HEK293 (cell line): ENCODE results near the gene SRSF6.

ENCODE experiments used
- CTCF ChIA-PET: fragments of 350-600 bp; formaldehyde crosslinking; extraction: SDS; loops from one replicate; lab custom pipeline; 2021; ENCODE audit warnings: antibody characterized with exemption; lab: Yijun Ruan, JAX
- POLR2A ChIA-PET: fragments of 300-600 bp; formaldehyde crosslinking; extraction: SDS; loops from one replicate; lab custom pipeline; 2020; ENCODE audit warnings: antibody characterized with exemption, inconsistent platforms; lab: Yijun Ruan, JAX
- H3K27ac ChIP-seq: fragments of 200-500 bp; sonication (Bioruptor generic); 2 replicates; pipeline ENCODE4 v1.5.1; 2014; ENCODE audit warnings: low read depth, low read length, control low read depth, inconsistent platforms; ENCODE audit errors: extremely low read depth
- H3K36me3 ChIP-seq, 2 experiments: fragments of 200-500 bp in 1 of 2; sonication (Bioruptor generic) in 1 of 2; 1 replicate in 1 of 2; 2 replicates in 1 of 2; pipeline ENCODE4 v1.5.1; 2014 to 2017; ENCODE audit warnings: inconsistent platforms in 2 of 2, low read length in 2 of 2; ENCODE audit not compliant: control insufficient read depth in 2 of 2, insufficient read depth in 1 of 2
- H3K4me1 ChIP-seq: fragments of 200-500 bp; sonication (Bioruptor generic); 2 replicates; pipeline ENCODE4 v1.5.1; 2014; ENCODE audit warnings: mild to moderate bottlenecking, low read length, inconsistent platforms; ENCODE audit not compliant: control insufficient read depth, insufficient read depth
- H3K4me3 ChIP-seq: 2 replicates; pipeline ENCODE4 v1.5.1; 2011; ENCODE audit warnings: low read depth, mild to moderate bottlenecking, control low read depth, low read length, moderate library complexity
- H3K9me3 ChIP-seq: fragments of 200-500 bp; sonication (Bioruptor generic); 2 replicates; pipeline ENCODE4 v1.5.1; 2014; ENCODE audit warnings: low read depth, low read length, inconsistent platforms; ENCODE audit not compliant: control insufficient read depth, insufficient read depth
- GLI4 ChIP-seq: fragments of 450-650 bp; formaldehyde crosslinking; IDR thresholded peaks from 2 replicates; pipeline ENCODE4 v1.5.1; 2016; ENCODE audit warnings: missing biosample characterization, missing genetic modification characterization
- GLIS2 ChIP-seq: fragments of 450-650 bp; formaldehyde crosslinking; IDR thresholded peaks from 2 replicates; pipeline ENCODE4 v1.5.1; 2016; ENCODE audit warnings: missing biosample characterization, missing genetic modification characterization
- KLF10 ChIP-seq: fragments of 450-650 bp; IDR thresholded peaks from 2 replicates; pipeline ENCODE4 v1.5.1; 2018; ENCODE audit warnings: missing biosample characterization, mild to moderate bottlenecking, missing genetic modification characterization
- KLF7 ChIP-seq: fragments of 450-650 bp; formaldehyde crosslinking; IDR thresholded peaks from 2 replicates; pipeline ENCODE4 v1.5.1; 2016; ENCODE audit warnings: missing biosample characterization, missing genetic modification characterization, borderline replicate concordance
- KLF8 ChIP-seq: fragments of 450-650 bp; formaldehyde crosslinking; IDR thresholded peaks from 2 replicates; pipeline ENCODE4 v1.5.1; 2016; ENCODE audit warnings: missing biosample characterization, missing genetic modification characterization
- KLF9 ChIP-seq: fragments of 450-650 bp; formaldehyde crosslinking; IDR thresholded peaks from 2 replicates; pipeline ENCODE4 v1.5.1; 2016; ENCODE audit warnings: missing biosample characterization, missing genetic modification characterization, low read depth
- PRDM1 ChIP-seq: fragments of 450-650 bp; formaldehyde crosslinking; IDR thresholded peaks from 2 replicates; pipeline ENCODE4; 2016; ENCODE audit warnings: missing biosample characterization, missing genetic modification characterization
- SCRT1 ChIP-seq: fragments of 450-650 bp; formaldehyde crosslinking; IDR thresholded peaks from 2 replicates; pipeline ENCODE4 v1.5.1; 2016; ENCODE audit warnings: missing biosample characterization, missing genetic modification characterization, borderline replicate concordance
- WT1 ChIP-seq: fragments of 450-650 bp; formaldehyde crosslinking; IDR thresholded peaks from 2 replicates; pipeline ENCODE4 v1.5.1; 2016; ENCODE audit warnings: missing biosample characterization, missing genetic modification characterization
- ZNF114 ChIP-seq: fragments of 450-650 bp; formaldehyde crosslinking; IDR thresholded peaks from 2 replicates; pipeline ENCODE4 v1.5.0; 2017; ENCODE audit warnings: missing biosample characterization, missing genetic modification characterization
- ZNF169 ChIP-seq: fragments of 450-650 bp; formaldehyde crosslinking; IDR thresholded peaks from 2 replicates; pipeline ENCODE4 v1.5.1; 2016; ENCODE audit warnings: missing biosample characterization, missing genetic modification characterization
- ZNF211 ChIP-seq: fragments of 450-650 bp; formaldehyde crosslinking; IDR thresholded peaks from 2 replicates; pipeline ENCODE4 v1.5.1; 2016; ENCODE audit warnings: low read depth, missing biosample characterization, missing genetic modification characterization
- ZNF239 ChIP-seq: fragments of 450-650 bp; formaldehyde crosslinking; IDR thresholded peaks from 2 replicates; pipeline ENCODE4 v1.5.1; 2016; ENCODE audit warnings: missing biosample characterization, missing genetic modification characterization
- ZNF274 ChIP-seq, 2 experiments: fragments of 200-500 bp in 1 of 2; fragments of 450-650 bp in 1 of 2; sonication (Bioruptor generic) in 1 of 2; formaldehyde crosslinking in 1 of 2; IDR thresholded peaks; 2 replicates each; pipeline versions ENCODE4 v1.5.1 to v1.6.1; 2014 to 2016; ENCODE audit warnings: borderline replicate concordance in 1 of 2, inconsistent platforms in 1 of 2, low read length in 1 of 2, missing biosample characterization in 1 of 2, missing genetic modification characterization in 1 of 2
- ZNF335 ChIP-seq: fragments of 450-650 bp; formaldehyde crosslinking; conservative IDR thresholded peaks from 2 replicates; pipeline ENCODE4 v1.5.1; 2016; ENCODE audit warnings: missing biosample characterization, missing genetic modification characterization
- ZNF394 ChIP-seq: fragments of 450-650 bp; formaldehyde crosslinking; IDR thresholded peaks from 2 replicates; pipeline ENCODE4 v1.5.1; 2016; ENCODE audit warnings: missing biosample characterization, missing genetic modification characterization, mild to moderate bottlenecking, moderate library complexity, borderline replicate concordance
- ZNF514 ChIP-seq: fragments of 450-650 bp; formaldehyde crosslinking; IDR thresholded peaks from 2 replicates; pipeline ENCODE4 v1.5.1; 2016; ENCODE audit warnings: missing biosample characterization, missing genetic modification characterization
- ZNF629 ChIP-seq: fragments of 450-650 bp; formaldehyde crosslinking; IDR thresholded peaks from 2 replicates; pipeline ENCODE4 v1.5.1; 2017; ENCODE audit warnings: missing biosample characterization, missing genetic modification characterization
- ZNF677 ChIP-seq: fragments of 450-650 bp; IDR thresholded peaks from 2 replicates; pipeline ENCODE4 v1.5.0; 2018; ENCODE audit warnings: missing biosample characterization, mild to moderate bottlenecking, missing genetic modification characterization, moderate library complexity
- ZNF768 ChIP-seq: fragments of 450-650 bp; formaldehyde crosslinking; IDR thresholded peaks from 2 replicates; pipeline ENCODE4 v1.5.1; 2018; ENCODE audit warnings: missing biosample characterization, mild to moderate bottlenecking, missing genetic modification characterization
- ZNF791 ChIP-seq: fragments of 450-650 bp; formaldehyde crosslinking; IDR thresholded peaks from 2 replicates; pipeline ENCODE4 v1.5.1; 2016; ENCODE audit warnings: missing biosample characterization, missing genetic modification characterization
- ZNF837 ChIP-seq: fragments of 450-650 bp; formaldehyde crosslinking; IDR thresholded peaks from 2 replicates; pipeline ENCODE4 v1.5.1; 2016; ENCODE audit warnings: missing biosample characterization, missing genetic modification characterization
- ZNF843 ChIP-seq: fragments of 450-650 bp; formaldehyde crosslinking; IDR thresholded peaks from 2 replicates; pipeline ENCODE4 v1.5.1; 2016; ENCODE audit warnings: missing biosample characterization, missing genetic modification characterization
- ZSCAN16 ChIP-seq: fragments of 450-650 bp; formaldehyde crosslinking; IDR thresholded peaks from 2 replicates; pipeline ENCODE4 v1.5.1; 2016; ENCODE audit warnings: missing biosample characterization, missing genetic modification characterization
- TF ChIP-seq, protein P1 (sequence below): fragments of 450-650 bp; formaldehyde crosslinking; IDR thresholded peaks from 2 replicates; pipeline ENCODE4 v1.5.1; 2016; ENCODE audit warnings: missing biosample characterization, missing genetic modification characterization
- TF ChIP-seq, protein P2 (sequence below): fragments of 450-650 bp; formaldehyde crosslinking; IDR thresholded peaks from 2 replicates; pipeline ENCODE4 v1.5.1; 2016; ENCODE audit warnings: missing biosample characterization, missing genetic modification characterization
- TF ChIP-seq, protein P3 (sequence below): fragments of 450-650 bp; formaldehyde crosslinking; IDR thresholded peaks from 2 replicates; pipeline ENCODE4 v1.5.0; 2017; ENCODE audit warnings: missing biosample characterization, missing genetic modification characterization, borderline replicate concordance
- TF ChIP-seq, protein P4 (sequence below): fragments of 450-650 bp; formaldehyde crosslinking; IDR thresholded peaks from 2 replicates; pipeline ENCODE4 v1.5.1; 2016; ENCODE audit warnings: missing biosample characterization, missing genetic modification characterization

The SRSF6 gene

DNA sequence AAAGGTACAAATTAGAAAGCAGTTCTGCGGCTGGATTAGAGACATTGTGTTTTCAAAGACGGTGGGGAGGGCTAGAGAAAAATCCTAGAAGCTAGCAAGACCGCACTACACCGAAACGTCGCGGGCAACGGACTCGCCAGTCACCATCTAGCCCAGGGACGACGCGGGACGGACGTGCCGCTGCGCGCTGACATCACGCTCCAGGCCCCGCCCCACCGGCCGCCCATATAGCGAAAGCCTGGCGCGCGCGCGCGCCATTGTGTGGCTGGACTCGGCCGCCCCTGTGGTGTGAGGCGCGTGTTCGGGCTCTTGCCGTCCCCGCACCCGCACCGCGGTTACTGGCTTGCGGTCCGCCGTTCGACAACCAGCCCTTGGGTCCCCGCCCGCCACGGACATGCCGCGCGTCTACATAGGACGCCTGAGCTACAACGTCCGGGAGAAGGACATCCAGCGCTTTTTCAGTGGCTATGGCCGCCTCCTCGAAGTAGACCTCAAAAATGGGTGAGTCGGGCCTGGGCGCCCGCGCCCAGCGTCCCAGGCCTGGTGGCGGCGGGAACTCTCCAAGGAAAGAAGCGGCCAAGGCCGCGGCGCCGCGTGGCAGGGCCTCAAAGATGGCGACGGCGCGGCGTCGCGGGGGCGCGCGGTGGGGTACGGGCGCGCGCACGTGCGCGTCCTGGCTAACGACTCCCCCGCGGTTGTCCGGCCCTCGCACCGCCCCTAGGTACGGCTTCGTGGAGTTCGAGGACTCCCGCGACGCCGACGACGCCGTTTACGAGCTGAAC lies at the start of gene SRSF6:
Gene SRSF6 (plus strand): TSS at position 257 of the 782 bp plus-strand sequence. CDS start 138 bp downstream, at position 395.
- Histone ChIP-seq H3K36me3 (peaks cover 30 to 40% of the 10 kb centered on the region in 2 experiments; a peak in 2 of 3 replicates), H3K27ac (peak within 1 kb of the TSS; percentile 99), H3K9me3 (no peaks in the 10 kb centered on the region), H3K4me1 (no peaks in the 10 kb centered on the region), H3K4me3 (peak within 1 kb of the TSS; percentile 91)
- POLR2A ChIA-PET: interaction anchor here (0.6 to 2.9 kb wide), 17 partner anchors 8 to 775 kb away, joined by 3 to 36 read pairs (median 6); partner anchors contain the start of genes IFT52 and L3MBTL1
- CTCF ChIA-PET: interaction anchor here (1.5 kb wide), 1 partner anchor 9 kb away, joined by 5 read pairs; no protein-coding TSS in a partner anchor
- TF ChIP-seq, protein P1, sequence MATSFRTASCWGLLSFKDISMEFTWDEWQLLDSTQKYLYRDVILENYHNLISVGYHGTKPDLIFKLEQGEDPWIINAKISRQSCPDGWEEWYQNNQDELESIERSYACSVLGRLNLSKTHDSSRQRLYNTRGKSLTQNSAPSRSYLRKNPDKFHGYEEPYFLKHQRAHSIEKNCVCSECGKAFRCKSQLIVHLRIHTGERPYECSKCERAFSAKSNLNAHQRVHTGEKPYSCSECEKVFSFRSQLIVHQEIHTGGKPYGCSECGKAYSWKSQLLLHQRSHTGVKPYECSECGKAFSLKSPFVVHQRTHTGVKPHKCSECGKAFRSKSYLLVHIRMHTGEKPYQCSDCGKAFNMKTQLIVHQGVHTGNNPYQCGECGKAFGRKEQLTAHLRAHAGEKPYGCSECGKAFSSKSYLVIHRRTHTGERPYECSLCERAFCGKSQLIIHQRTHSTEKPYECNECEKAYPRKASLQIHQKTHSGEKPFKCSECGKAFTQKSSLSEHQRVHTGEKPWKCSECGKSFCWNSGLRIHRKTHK: no peak
- TF ChIP-seq KLF10 (peak; percentile 54), SCRT1 (no peak), ZNF677 (tag by site-specific recombination) (no peak; the same call in 1 of the 2 replicates), ZNF114 (tag by site-specific recombination) (no peak), ZNF211 (tag by site-specific recombination) (no peak), KLF9 (peak; percentile 56), ZNF169 (tag by site-specific recombination) (no peak), PRDM1 (tag by site-specific recombination) (no peak), ZNF843 (tag by site-specific recombination) (0 out of 2 replicates have a peak, but pooled peaks have one; percentile 42), ZNF768 (tag by site-specific recombination) (no peak), ZSCAN16 (tag by site-specific recombination) (no peak), ZNF394 (tag by site-specific recombination) (peak; percentile 74), ZNF335 (peak; percentile 94), ZNF629 (tag by site-specific recombination) (peak; percentile 86), ZNF791 (tag by site-specific recombination) (no peak), ZNF274 (IDR thresholded peaks at IDR 0.05; ENCODE audit: low read length) (no peak), ZNF274 (tag by site-specific recombination; IDR thresholded peaks at IDR 0.05; ENCODE audit: borderline replicate concordance) (no peak), KLF7 (tag by site-specific recombination) (no peak), ZNF514 (tag by site-specific recombination) (no peak), WT1 (tag by site-specific recombination) (0 out of 2 replicates have a peak, but pooled peaks have one; percentile 20), GLIS2 (tag by site-specific recombination) (peak; percentile 87), KLF8 (tag by site-specific recombination) (peak; percentile 65), ZNF837 (tag by site-specific recombination) (no peak), GLI4 (tag by site-specific recombination) (no peak), ZNF239 (tag by site-specific recombination) (0 out of 2 replicates have a peak, but pooled peaks have one; percentile 62)
- TF ChIP-seq, protein P2, sequence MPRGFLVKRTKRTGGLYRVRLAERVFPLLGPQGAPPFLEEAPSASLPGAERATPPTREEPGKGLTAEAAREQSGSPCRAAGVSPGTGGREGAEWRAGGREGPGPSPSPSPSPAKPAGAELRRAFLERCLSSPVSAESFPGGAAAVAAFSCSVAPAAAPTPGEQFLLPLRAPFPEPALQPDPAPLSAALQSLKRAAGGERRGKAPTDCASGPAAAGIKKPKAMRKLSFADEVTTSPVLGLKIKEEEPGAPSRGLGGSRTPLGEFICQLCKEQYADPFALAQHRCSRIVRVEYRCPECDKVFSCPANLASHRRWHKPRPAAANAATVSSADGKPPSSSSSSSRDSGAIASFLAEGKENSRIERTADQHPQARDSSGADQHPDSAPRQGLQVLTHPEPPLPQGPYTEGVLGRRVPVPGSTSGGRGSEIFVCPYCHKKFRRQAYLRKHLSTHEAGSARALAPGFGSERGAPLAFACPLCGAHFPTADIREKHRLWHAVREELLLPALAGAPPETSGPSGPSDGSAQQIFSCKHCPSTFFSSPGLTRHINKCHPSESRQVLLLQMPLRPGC (tag by site-specific recombination): peak; percentile 61; the same call in 1 of the 2 replicates
- TF ChIP-seq, protein P3, sequence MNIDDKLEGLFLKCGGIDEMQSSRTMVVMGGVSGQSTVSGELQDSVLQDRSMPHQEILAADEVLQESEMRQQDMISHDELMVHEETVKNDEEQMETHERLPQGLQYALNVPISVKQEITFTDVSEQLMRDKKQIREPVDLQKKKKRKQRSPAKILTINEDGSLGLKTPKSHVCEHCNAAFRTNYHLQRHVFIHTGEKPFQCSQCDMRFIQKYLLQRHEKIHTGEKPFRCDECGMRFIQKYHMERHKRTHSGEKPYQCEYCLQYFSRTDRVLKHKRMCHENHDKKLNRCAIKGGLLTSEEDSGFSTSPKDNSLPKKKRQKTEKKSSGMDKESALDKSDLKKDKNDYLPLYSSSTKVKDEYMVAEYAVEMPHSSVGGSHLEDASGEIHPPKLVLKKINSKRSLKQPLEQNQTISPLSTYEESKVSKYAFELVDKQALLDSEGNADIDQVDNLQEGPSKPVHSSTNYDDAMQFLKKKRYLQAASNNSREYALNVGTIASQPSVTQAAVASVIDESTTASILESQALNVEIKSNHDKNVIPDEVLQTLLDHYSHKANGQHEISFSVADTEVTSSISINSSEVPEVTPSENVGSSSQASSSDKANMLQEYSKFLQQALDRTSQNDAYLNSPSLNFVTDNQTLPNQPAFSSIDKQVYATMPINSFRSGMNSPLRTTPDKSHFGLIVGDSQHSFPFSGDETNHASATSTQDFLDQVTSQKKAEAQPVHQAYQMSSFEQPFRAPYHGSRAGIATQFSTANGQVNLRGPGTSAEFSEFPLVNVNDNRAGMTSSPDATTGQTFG (tag by site-specific recombination): no peak
- TF ChIP-seq, protein P4, sequence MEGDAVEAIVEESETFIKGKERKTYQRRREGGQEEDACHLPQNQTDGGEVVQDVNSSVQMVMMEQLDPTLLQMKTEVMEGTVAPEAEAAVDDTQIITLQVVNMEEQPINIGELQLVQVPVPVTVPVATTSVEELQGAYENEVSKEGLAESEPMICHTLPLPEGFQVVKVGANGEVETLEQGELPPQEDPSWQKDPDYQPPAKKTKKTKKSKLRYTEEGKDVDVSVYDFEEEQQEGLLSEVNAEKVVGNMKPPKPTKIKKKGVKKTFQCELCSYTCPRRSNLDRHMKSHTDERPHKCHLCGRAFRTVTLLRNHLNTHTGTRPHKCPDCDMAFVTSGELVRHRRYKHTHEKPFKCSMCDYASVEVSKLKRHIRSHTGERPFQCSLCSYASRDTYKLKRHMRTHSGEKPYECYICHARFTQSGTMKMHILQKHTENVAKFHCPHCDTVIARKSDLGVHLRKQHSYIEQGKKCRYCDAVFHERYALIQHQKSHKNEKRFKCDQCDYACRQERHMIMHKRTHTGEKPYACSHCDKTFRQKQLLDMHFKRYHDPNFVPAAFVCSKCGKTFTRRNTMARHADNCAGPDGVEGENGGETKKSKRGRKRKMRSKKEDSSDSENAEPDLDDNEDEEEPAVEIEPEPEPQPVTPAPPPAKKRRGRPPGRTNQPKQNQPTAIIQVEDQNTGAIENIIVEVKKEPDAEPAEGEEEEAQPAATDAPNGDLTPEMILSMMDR: no peak
